ENCODE results near the gene GOLGA2. TPM values are rescaled to one million over a fixed set of nuclear protein-coding genes. Genes with fewer than 3 reads are reported as not detected.

The GOLGA2 gene
- total RNA-seq, 2 experiments from 2014 or later: 28.2 to 58.2 TPM

GRCh38 chr9:128251732-128252100 lies 24.1 kb downstream of the GOLGA2 start:
- H3K9me2 ChIP-seq (ENCODE audit: insufficient read depth, low read length): no peaks in the 10 kb centered on the region
- ChIA-PET CTCF (ENCODE audit: unreplicated experiment) (no interaction called here), POLR2A (no interaction called here)
- H4K20me1 ChIP-seq (ENCODE audit: insufficient read depth, low read length): no peaks in the 10 kb centered on the region
- no peak overlapping the region for H3K4me2 ChIP-seq (ENCODE audit: low read length)
- no peaks in the 10 kb centered on the region for H3K9me3 ChIP-seq (ENCODE audit: low read length)
- H2AFZ ChIP-seq (ENCODE audit: low read length): no peak overlapping the region
- DNase-seq (ENCODE audit: low spot score): no peak
- TF ChIP-seq EZH2phosphoT487 (IDR thresholded peaks at IDR 0.05; ENCODE audit: borderline replicate concordance, low read depth, low read length) (no peak), CTCF (conservative IDR thresholded peaks at IDR 0.05; ENCODE audit: low read length) (no peak)
- H3K4me3 ChIP-seq (ENCODE audit: low read depth, low read length, poor library complexity, severe bottlenecking): no peak overlapping the region
- no TSS peak for BruUV-seq (replicated peaks)
- H3K79me2 ChIP-seq (ENCODE audit: insufficient read depth, low read depth, low read length): no peaks in the 10 kb centered on the region
- peaks cover 16% of the 10 kb centered on the region for H3K4me1 ChIP-seq (ENCODE audit: insufficient read depth, low read length, poor library complexity, severe bottlenecking)
- intact Hi-C loops (cut with micrococcal nuclease; ENCODE audit: unreplicated experiment): no loop called here
- H3K27ac ChIP-seq (ENCODE audit: low read depth, low read length, poor library complexity, severe bottlenecking): no peak overlapping the region
- no peaks in the 10 kb centered on the region for H3K36me3 ChIP-seq (ENCODE audit: insufficient read depth, low read length)

- Histone ChIP-seq H3K9me3 (ENCODE audit: low read length) (no peaks in the 10 kb centered on the region), H3K4me3 (ENCODE audit: low read depth, low read length, poor library complexity, severe bottlenecking) (peak overlapping the region; percentile 65)
- intact Hi-C loops (cut with micrococcal nuclease; ENCODE audit: unreplicated experiment): no loop called here
These were observed 24.7 kb downstream of the GOLGA2 start for GRCh38 chr9:128250839-128251731.

More at GRCh38 chr9:128250839-128251731, 24.7 kb downstream of the GOLGA2 start:
- H3K27ac ChIP-seq (ENCODE audit: low read depth, low read length, poor library complexity, severe bottlenecking): no peak overlapping the region
- POLR2A ChIA-PET: interaction anchor here (0.6 to 1.0 kb wide), 8 partner anchors 9 to 169 kb away, joined by 3 to 7 read pairs (median 3); no protein-coding TSS in a partner anchor
- DNase-seq (ENCODE audit: low spot score): no peak
- CTCF ChIA-PET (ENCODE audit: unreplicated experiment): no interaction called here
- H3K4me1 ChIP-seq (ENCODE audit: insufficient read depth, low read length, poor library complexity, severe bottlenecking): peaks cover 16% of the 10 kb centered on the region
- H4K20me1 ChIP-seq (ENCODE audit: insufficient read depth, low read length): no peaks in the 10 kb centered on the region
- no TSS peak for BruUV-seq (replicated peaks)
- H3K4me2 ChIP-seq (ENCODE audit: low read length): peak overlapping the region; percentile 96
- no peaks in the 10 kb centered on the region for H3K9me2 ChIP-seq (ENCODE audit: insufficient read depth, low read length)
- peak overlapping the region; percentile 65 for H2AFZ ChIP-seq (ENCODE audit: low read length)
- no peaks in the 10 kb centered on the region for H3K36me3 ChIP-seq (ENCODE audit: insufficient read depth, low read length)
- TF ChIP-seq CTCF (conservative IDR thresholded peaks at IDR 0.05; ENCODE audit: low read length): no peak
- no peak for TF ChIP-seq EZH2phosphoT487 (IDR thresholded peaks at IDR 0.05; ENCODE audit: borderline replicate concordance, low read depth, low read length)
- H3K79me2 ChIP-seq (ENCODE audit: insufficient read depth, low read depth, low read length): no peaks in the 10 kb centered on the region

All from OCI-LY7 (cell line).